CD14-positive monocyte (primary cell): ENCODE results near the gene SRCIN1. TPM values are rescaled to one million over a fixed set of nuclear protein-coding genes. Genes with fewer than 3 reads are reported as not detected.
A peak's percentile ranks its signal among the peaks of the same experiment; 100 is the strongest.

ENCODE experiments used
- DNase-seq, 3 donors: peaks; one replicate each; pipeline ENCODE4 v3.0.0-alpha.2; 2011 to 2022
- H2AFZ ChIP-seq: 2 replicates; pipeline ENCODE4 v1.6.0; 2012; ENCODE audit warnings: mild to moderate bottlenecking, low read depth, low read length, inconsistent platforms; ENCODE audit not compliant: insufficient read depth, poor library complexity, severe bottlenecking
- H3K27ac ChIP-seq, 2 donors: 1 replicate in 1 of 2; 2 replicates in 1 of 2; pipeline ENCODE4 v1.5.1; 2012 to 2013; ENCODE audit warnings: low read length in 2 of 2, control low read depth in 1 of 2, inconsistent platforms in 1 of 2, low read depth in 1 of 2, mild to moderate bottlenecking in 1 of 2
- H3K27me3 ChIP-seq, 2 donors: one replicate each; pipeline versions ENCODE4 v1.6.0 to v1.6.1; 2011 to 2013; ENCODE audit warnings: low read length in 2 of 2; ENCODE audit not compliant: control insufficient read depth in 2 of 2, insufficient read depth in 2 of 2
- H3K36me3 ChIP-seq, 2 donors: replicated peaks in 1 of 2; 1 replicate in 1 of 2; 2 replicates in 1 of 2; pipeline versions ENCODE4 v1.5.1 to v1.6.1; 2012 to 2013; ENCODE audit warnings: low read length in 2 of 2, control low read depth in 1 of 2, inconsistent platforms in 1 of 2, mild to moderate bottlenecking in 1 of 2; ENCODE audit not compliant: insufficient read depth in 2 of 2, control insufficient read depth in 1 of 2
- H3K4me1 ChIP-seq, 2 donors: 1 replicate in 1 of 2; 2 replicates in 1 of 2; pipeline versions ENCODE4 v1.5.1 to v1.6.1; 2012 to 2013; ENCODE audit warnings: low read length in 2 of 2, control low read depth in 1 of 2, inconsistent platforms in 1 of 2, mild to moderate bottlenecking in 1 of 2, moderate library complexity in 1 of 2; ENCODE audit not compliant: insufficient read depth in 2 of 2, control insufficient read depth in 1 of 2
- H3K4me2 ChIP-seq: replicated peaks from 2 replicates; pipeline ENCODE3; 2012; ENCODE audit warnings: low read length, moderate library complexity, mild to moderate bottlenecking; ENCODE audit not compliant: poor library complexity, severe bottlenecking; ENCODE audit errors: extremely low read depth
- H3K4me3 ChIP-seq, 3 experiments: fragments of 200-600 bp in 1 of 3; sonication (generic) in 1 of 3; replicated peaks in 1 of 3; 1 replicate in 2 of 3; 2 replicates in 1 of 3; pipeline ENCODE4 v1.5.1; 2011 to 2013; ENCODE audit warnings: low read length in 3 of 3, mild to moderate bottlenecking in 3 of 3, control low read depth in 2 of 3, low read depth in 2 of 3, inconsistent platforms in 1 of 3, moderate library complexity in 1 of 3
- H3K79me2 ChIP-seq: 2 replicates; pipeline ENCODE4 v1.6.0; 2012; ENCODE audit warnings: mild to moderate bottlenecking, control low read depth, inconsistent platforms, low read length, moderate library complexity; ENCODE audit not compliant: insufficient read depth
- H3K9ac ChIP-seq: 2 replicates; pipeline ENCODE4 v1.6.0; 2017; ENCODE audit warnings: low read length, mild to moderate bottlenecking; ENCODE audit not compliant: insufficient read depth, poor library complexity, severe bottlenecking
- H3K9me3 ChIP-seq, 2 donors: replicated peaks in 1 of 2; 1 replicate in 1 of 2; 2 replicates in 1 of 2; pipeline versions ENCODE4 v1.5.1 to v1.6.1; 2012 to 2013; ENCODE audit warnings: low read length in 2 of 2, control low read depth in 1 of 2; ENCODE audit not compliant: control insufficient read depth in 1 of 2, insufficient read depth in 1 of 2
- H4K20me1 ChIP-seq: 2 replicates; pipeline ENCODE4 v1.6.0; 2012; ENCODE audit warnings: mild to moderate bottlenecking, low read length, control low read depth, moderate library complexity; ENCODE audit not compliant: insufficient read depth
- H3K27ac Mint-ChIP-seq, 7 donors: one replicate each; pipeline ENCODE4 v1.8.0; 2020; ENCODE audit warnings: mild to moderate bottlenecking in 7 of 7, mixed read lengths in 7 of 7, moderate library complexity in 6 of 7, inconsistent platforms in 2 of 7
- H3K27me3 Mint-ChIP-seq, 3 donors: one replicate each; pipeline ENCODE4 v1.8.0; 2021 to 2022; ENCODE audit warnings: low read depth in 3 of 3, mild to moderate bottlenecking in 3 of 3, mixed read lengths in 3 of 3, moderate library complexity in 3 of 3, inconsistent platforms in 1 of 3
- H3K36me3 Mint-ChIP-seq, 2 donors: one replicate each; pipeline ENCODE4 v1.8.0; 2020; ENCODE audit warnings: mixed read lengths in 2 of 2, inconsistent platforms in 1 of 2, mild to moderate bottlenecking in 1 of 2
- H3K4me1 Mint-ChIP-seq: one replicate; pipeline ENCODE4 v1.8.0; 2020; ENCODE audit warnings: mild to moderate bottlenecking, mixed read lengths
- H3K4me3 Mint-ChIP-seq, 2 donors: one replicate each; pipeline ENCODE4 v1.8.0; 2020; ENCODE audit warnings: mild to moderate bottlenecking in 2 of 2, mixed read lengths in 2 of 2, moderate library complexity in 1 of 2
- H3K9me3 Mint-ChIP-seq, 7 donors: one replicate each; pipeline ENCODE4 v1.8.0; 2020 to 2022; ENCODE audit warnings: mixed read lengths in 7 of 7, mild to moderate bottlenecking in 6 of 7, moderate library complexity in 6 of 7, inconsistent platforms in 2 of 7
- WGBS: methylation state at CpG from one replicate; pipeline ENCODE4 v1.1.5; 2013; ENCODE audit warnings: missing lambda C conversion rate; ENCODE audit not compliant: insufficient coverage; 5-methylcytosine and 5-hydroxymethylcytosine counted together
- intact Hi-C, 2 donors: fragments of 100-400 bp; cut with micrococcal nuclease; formaldehyde crosslinking; loops; one replicate each; pipeline versions ENCODE4 v1.15.0 to v1.15.1; 2023
- polyA plus RNA-seq, 3 donors: library from polyadenylated mRNA; depleted of rRNA in 1 of 3; unstranded in 2 of 3; stranded (reverse) in 1 of 3; fragments of 300-500 nt in 2 of 3; fragments of >200 nt in 1 of 3; fragmentation: Illumina TruSeq in 2 of 3; gene quantifications; 1 replicate in 2 of 3; 2 replicates in 1 of 3; pipeline ENCODE4 v1.2.3, GENCODE V29; 2012 to 2021
- TF ChIP-seq, protein P1 (sequence below): fragments of 200-600 bp; IDR thresholded peaks from one replicate; pipeline ENCODE4 v1.8.0; 2022; ENCODE audit warnings: antibody characterized with exemption, mild to moderate bottlenecking

SRCIN1 gene
- polyA plus RNA-seq, 3 donors, result 0.01 TPM; not detected in 2

DNA sequence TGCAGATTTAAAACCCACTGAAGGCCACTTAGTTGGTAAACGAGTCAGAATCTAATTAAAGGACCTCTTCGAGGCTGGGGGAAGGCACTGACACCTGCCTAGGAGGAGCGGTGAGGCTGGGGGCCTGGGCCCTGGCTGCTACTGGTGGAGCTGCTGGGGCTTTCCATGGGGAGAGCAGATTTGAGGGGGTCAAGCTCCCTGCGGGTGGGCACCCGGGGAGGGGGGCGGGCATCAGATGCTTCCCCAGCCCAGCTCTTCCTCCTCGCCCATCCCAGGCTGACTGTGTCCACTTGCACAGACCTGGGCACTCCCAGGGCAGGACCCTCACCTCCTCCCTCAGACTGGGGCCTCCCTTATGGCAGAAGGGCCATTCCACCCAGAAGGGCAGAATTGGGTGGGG lies 19.0 kb downstream of the SRCIN1 start:
- WGBS, result 0% methylated on average over 1 of the region's 7 CpGs
- Histone ChIP-seq H3K9me3 (peaks cover 10 to 20% of the 10 kb centered on the region in 2 donors), H3K27ac (no peak overlapping the region), H3K4me2 (no peak overlapping the region), H3K36me3 (no peaks in the 10 kb centered on the region), H3K27me3 (peaks cover 59 to 90% of the 10 kb centered on the region in 2 donors), H3K9ac (no peak overlapping the region), H3K4me1 (peaks cover 15 to 23% of the 10 kb centered on the region in 2 donors), H2AFZ (no peak overlapping the region), H3K4me3 (no peak overlapping the region), H3K79me2 (no peaks in the 10 kb centered on the region), H4K20me1 (peaks cover 8% of the 10 kb centered on the region)
- peaks cover 4 to 6% of the 10 kb centered on the region in 2 donors for H3K36me3 Mint-ChIP-seq
- H3K27ac Mint-ChIP-seq, result no peak overlapping the region
- H3K27me3 Mint-ChIP-seq, result peaks cover 87 to 100% (median 91%) of the 10 kb centered on the region in 3 donors
- H3K4me3 Mint-ChIP-seq, result peak overlapping the region in 1 of 2 donors; percentile 83
- TF ChIP-seq, protein P1, sequence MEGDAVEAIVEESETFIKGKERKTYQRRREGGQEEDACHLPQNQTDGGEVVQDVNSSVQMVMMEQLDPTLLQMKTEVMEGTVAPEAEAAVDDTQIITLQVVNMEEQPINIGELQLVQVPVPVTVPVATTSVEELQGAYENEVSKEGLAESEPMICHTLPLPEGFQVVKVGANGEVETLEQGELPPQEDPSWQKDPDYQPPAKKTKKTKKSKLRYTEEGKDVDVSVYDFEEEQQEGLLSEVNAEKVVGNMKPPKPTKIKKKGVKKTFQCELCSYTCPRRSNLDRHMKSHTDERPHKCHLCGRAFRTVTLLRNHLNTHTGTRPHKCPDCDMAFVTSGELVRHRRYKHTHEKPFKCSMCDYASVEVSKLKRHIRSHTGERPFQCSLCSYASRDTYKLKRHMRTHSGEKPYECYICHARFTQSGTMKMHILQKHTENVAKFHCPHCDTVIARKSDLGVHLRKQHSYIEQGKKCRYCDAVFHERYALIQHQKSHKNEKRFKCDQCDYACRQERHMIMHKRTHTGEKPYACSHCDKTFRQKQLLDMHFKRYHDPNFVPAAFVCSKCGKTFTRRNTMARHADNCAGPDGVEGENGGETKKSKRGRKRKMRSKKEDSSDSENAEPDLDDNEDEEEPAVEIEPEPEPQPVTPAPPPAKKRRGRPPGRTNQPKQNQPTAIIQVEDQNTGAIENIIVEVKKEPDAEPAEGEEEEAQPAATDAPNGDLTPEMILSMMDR, result no peak
- intact Hi-C loops, result no loop called here
- H3K9me3 Mint-ChIP-seq, result peaks cover 2 to 17% (median 9%) of the 10 kb centered on the region in 7 donors
- peaks cover 27% of the 10 kb centered on the region for H3K4me1 Mint-ChIP-seq
- no peak for DNase-seq

DNA sequence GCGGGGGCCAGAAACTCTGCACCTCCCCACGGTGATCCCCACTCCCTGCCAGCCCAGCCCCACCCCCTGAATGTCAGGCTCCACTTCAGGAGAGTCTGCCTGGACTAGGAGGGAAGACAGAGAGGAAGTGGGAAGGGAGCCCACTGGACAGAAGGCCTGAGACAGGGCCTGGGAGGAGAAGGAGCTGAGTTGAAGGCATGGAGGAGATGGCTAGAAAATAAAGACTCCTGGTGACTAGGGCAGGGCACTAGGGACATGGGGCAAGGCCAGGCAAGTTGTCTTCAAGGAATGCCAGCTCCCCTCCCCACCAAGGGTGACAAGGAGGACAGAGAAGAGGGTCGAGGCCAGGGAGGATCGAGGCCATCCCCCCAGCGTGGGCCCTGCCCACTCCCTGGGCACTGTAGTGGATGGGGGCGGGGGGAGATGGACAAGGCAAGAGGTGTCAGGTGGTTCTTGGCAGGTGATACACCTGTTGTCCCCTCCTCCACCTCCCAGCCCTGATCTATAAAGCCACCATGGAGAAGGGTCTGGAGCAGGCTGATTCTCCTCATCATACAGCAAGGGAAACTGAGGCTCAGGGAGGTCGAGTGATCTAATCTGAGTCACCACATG lies 19.7 kb downstream of the SRCIN1 start:
- H3K27ac Mint-ChIP-seq, result no peak overlapping the region

More for the DNA sequence above, 19.7 kb downstream of the SRCIN1 start:
- H3K4me1 Mint-ChIP-seq, result peaks cover 20% of the 10 kb centered on the region
- Histone ChIP-seq H3K4me3 (no peak overlapping the region), H3K9ac (no peak overlapping the region), H3K4me2 (no peak overlapping the region), H3K4me1 (peaks cover 8 to 15% of the 10 kb centered on the region in 2 donors), H3K9me3 (peaks cover 2 to 20% of the 10 kb centered on the region in 2 donors), H3K79me2 (no peaks in the 10 kb centered on the region), H2AFZ (no peak overlapping the region), H3K27me3 (peaks cover 63 to 97% of the 10 kb centered on the region in 2 donors), H3K27ac (no peak overlapping the region), H3K36me3 (no peaks in the 10 kb centered on the region), H4K20me1 (peaks cover under 1% of the 10 kb centered on the region)
- TF ChIP-seq, protein P1, result no peak
- peaks cover 87 to 98% (median 91%) of the 10 kb centered on the region in 3 donors for H3K27me3 Mint-ChIP-seq
- H3K9me3 Mint-ChIP-seq, result peaks cover 0 to 12% (median 6%) of the 10 kb centered on the region in 7 donors
- peaks cover 4 to 6% of the 10 kb centered on the region in 2 donors for H3K36me3 Mint-ChIP-seq
- intact Hi-C loops, result no loop called here
- WGBS, result no CpG with 5 or more reads among the region's 7 CpGs
- DNase-seq, result no peak
- peak overlapping the region in 1 of 2 donors; percentile 83 for H3K4me3 Mint-ChIP-seq
